Nephron (organoid): ENCODE data around the gene PRPF19.
A peak's percentile ranks its signal among the peaks of the same experiment; 100 is the strongest.

ENCODE experiments used
- H3K27ac Mint-ChIP-seq, 3 experiments: 2 replicates each; pipeline ENCODE4 v1.8.0; 2020; ENCODE audit warnings: mixed read lengths in 3 of 3, mild to moderate bottlenecking in 2 of 3, moderate library complexity in 1 of 3
- H3K27me3 Mint-ChIP-seq: 2 replicates; pipeline ENCODE4 v1.8.0; 2021; ENCODE audit warnings: low read depth, mild to moderate bottlenecking, moderate library complexity, mixed read lengths
- H3K36me3 Mint-ChIP-seq: 2 replicates; pipeline ENCODE4 v1.8.0; 2020; ENCODE audit warnings: low read depth, mixed read lengths
- H3K4me1 Mint-ChIP-seq: 2 replicates; pipeline ENCODE4 v1.8.0; 2020; ENCODE audit warnings: mixed read lengths
- H3K4me3 Mint-ChIP-seq, 3 experiments: 2 replicates each; pipeline ENCODE4 v1.8.0; 2020; ENCODE audit warnings: mild to moderate bottlenecking in 3 of 3, mixed read lengths in 3 of 3, moderate library complexity in 2 of 3
- H3K9me3 Mint-ChIP-seq: 2 replicates; pipeline ENCODE4 v1.8.0; 2020; ENCODE audit warnings: mixed read lengths
- CTCF ChIP-seq, 3 experiments: fragments of 200-600 bp; sonication (generic); IDR thresholded peaks; one replicate each; pipeline ENCODE4 v1.5.0; 2021; ENCODE audit warnings: antibody characterized with exemption in 3 of 3; ENCODE audit not compliant: unreplicated experiment in 3 of 3

PRPF19 gene

GRCh38 chr11:60924906-60925853 lies 18.8 kb upstream of the PRPF19 start:
- peak overlapping the region; percentile 93 to 94 (median 93) for H3K4me3 Mint-ChIP-seq
- peaks cover 42% of the 10 kb centered on the region for H3K4me1 Mint-ChIP-seq
- TF ChIP-seq CTCF (IDR thresholded peaks at IDR 0.05; ENCODE audit: unreplicated experiment in 3 of 3): no peak
- H3K36me3 Mint-ChIP-seq: peaks cover 51% of the 10 kb centered on the region
- H3K27me3 Mint-ChIP-seq: peaks cover 8% of the 10 kb centered on the region
- peak overlapping the region in 1 of 3 experiments; percentile 46 for H3K27ac Mint-ChIP-seq
- no peaks in the 10 kb centered on the region for H3K9me3 Mint-ChIP-seq

GRCh38 chr11:60924110-60924905 lies 17.9 kb upstream of the PRPF19 start, which contains the start of gene TMEM132A:
TMEM132A (plus strand) TSS chr11:60924460; CDS start chr11:60924634, 174 bp downstream.
- no peak for TF ChIP-seq CTCF (IDR thresholded peaks at IDR 0.05; ENCODE audit: unreplicated experiment in 3 of 3)
- Mint-ChIP-seq H3K4me3 (peak within 1 kb of the TSS; percentile 93 to 94 (median 93)), H3K27ac (peak within 1 kb of the TSS in 2 of 3 experiments; percentile 34 to 46), H3K36me3 (peaks cover 51% of the 10 kb centered on the region), H3K9me3 (no peaks in the 10 kb centered on the region), H3K4me1 (peaks cover 51% of the 10 kb centered on the region), H3K27me3 (peaks cover 8% of the 10 kb centered on the region)

- Mint-ChIP-seq H3K27ac (no peak overlapping the region), H3K4me3 (peak overlapping the region; percentile 69 to 81 (median 74)), H3K36me3 (peaks cover 48% of the 10 kb centered on the region), H3K27me3 (peaks cover 8% of the 10 kb centered on the region), H3K4me1 (peaks cover 56% of the 10 kb centered on the region), H3K9me3 (no peaks in the 10 kb centered on the region)
- no peak for TF ChIP-seq CTCF (IDR thresholded peaks at IDR 0.05; ENCODE audit: unreplicated experiment in 3 of 3)
Observed at GRCh38 chr11:60923800-60924109, 17.4 kb upstream of the PRPF19 start.

- peaks cover 56% of the 10 kb centered on the region for H3K4me1 Mint-ChIP-seq
- no peak for TF ChIP-seq CTCF (IDR thresholded peaks at IDR 0.05; ENCODE audit: unreplicated experiment in 3 of 3)
- peak overlapping the region; percentile 74 to 81 (median 77) for H3K4me3 Mint-ChIP-seq
- peaks cover 48% of the 10 kb centered on the region for H3K36me3 Mint-ChIP-seq
- H3K27me3 Mint-ChIP-seq: peaks cover 8% of the 10 kb centered on the region
- peak overlapping the region in 1 of 3 experiments; percentile 34 for H3K27ac Mint-ChIP-seq
- no peaks in the 10 kb centered on the region for H3K9me3 Mint-ChIP-seq
Observed at GRCh38 chr11:60923326-60923725, 16.9 kb upstream of the PRPF19 start.

- H3K27me3 Mint-ChIP-seq: peaks cover 8% of the 10 kb centered on the region
- TF ChIP-seq CTCF (IDR thresholded peaks at IDR 0.05; ENCODE audit: unreplicated experiment in 3 of 3): no peak
- peaks cover 56% of the 10 kb centered on the region for H3K4me1 Mint-ChIP-seq
- H3K4me3 Mint-ChIP-seq: peak overlapping the region in 2 of 3 experiments; percentile 74 to 81
- no peaks in the 10 kb centered on the region for H3K9me3 Mint-ChIP-seq
- peak overlapping the region in 1 of 3 experiments; percentile 66 for H3K27ac Mint-ChIP-seq
- peaks cover 45% of the 10 kb centered on the region for H3K36me3 Mint-ChIP-seq
Observed at GRCh38 chr11:60922906-60923305, 16.5 kb upstream of the PRPF19 start.
